GM10847 (cell line): Measurements from ENCODE around the gene DBI.

Experiments used
- POLR2A ChIP-seq: IDR thresholded peaks from 2 replicates; pipeline ENCODE4 v1.6.1; 2011; ENCODE audit not compliant: insufficient read length; ENCODE audit errors: extremely low read depth

DBI gene

GRCh38 chr2:119383410-119384140 is 16.8 kb downstream of the DBI start:
- no peak for TF ChIP-seq POLR2A

- TF ChIP-seq POLR2A, result no peak
Observed at GRCh38 chr2:119384971-119385370, 18.2 kb downstream of the DBI start.

GRCh38 chr2:119385466-119385865 is 18.7 kb downstream of the DBI start:
- TF ChIP-seq POLR2A, result no peak

GRCh38 chr2:119387381-119388129 is 20.8 kb downstream of the DBI start:
- TF ChIP-seq POLR2A, result no peak

- TF ChIP-seq POLR2A, result no peak
Observed at GRCh38 chr2:119389615-119390306, 23.0 kb downstream of the DBI start.

DNA sequence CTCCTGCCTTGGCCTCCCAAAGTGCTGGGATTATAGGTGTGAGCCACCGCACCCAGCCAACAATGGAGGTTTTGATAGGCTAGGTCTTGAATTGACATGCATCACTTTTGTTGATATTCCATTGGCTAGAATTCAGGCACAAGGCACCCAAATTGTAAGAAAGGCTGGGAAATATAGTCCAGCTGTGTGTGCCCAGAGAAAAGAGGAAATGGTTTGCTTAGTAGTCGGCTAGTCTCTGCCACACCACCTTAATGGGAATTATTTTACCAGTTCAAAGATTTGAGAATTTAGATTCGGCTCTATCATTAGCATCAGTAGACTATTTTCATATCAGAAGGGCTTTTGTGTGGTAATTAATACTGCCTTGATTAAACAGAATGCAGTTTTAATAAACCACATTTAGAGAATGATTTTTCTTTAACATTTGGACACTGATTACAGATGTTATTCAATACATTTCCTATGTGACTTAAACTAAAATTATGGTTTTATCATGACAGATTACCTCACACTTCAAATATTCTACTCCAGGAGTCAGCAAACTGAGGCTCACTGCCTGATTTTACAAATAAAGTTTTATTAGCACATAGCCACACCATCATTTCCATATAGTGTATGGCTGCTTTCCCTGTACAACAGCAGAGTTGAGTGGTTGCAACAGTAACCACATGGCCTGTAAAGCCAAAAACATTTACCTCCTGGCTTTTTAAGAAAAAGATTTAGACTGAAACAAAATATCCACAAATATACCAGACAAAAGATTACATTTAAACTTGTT is 27.4 kb downstream of the DBI start:
- no peak for TF ChIP-seq POLR2A

DNA sequence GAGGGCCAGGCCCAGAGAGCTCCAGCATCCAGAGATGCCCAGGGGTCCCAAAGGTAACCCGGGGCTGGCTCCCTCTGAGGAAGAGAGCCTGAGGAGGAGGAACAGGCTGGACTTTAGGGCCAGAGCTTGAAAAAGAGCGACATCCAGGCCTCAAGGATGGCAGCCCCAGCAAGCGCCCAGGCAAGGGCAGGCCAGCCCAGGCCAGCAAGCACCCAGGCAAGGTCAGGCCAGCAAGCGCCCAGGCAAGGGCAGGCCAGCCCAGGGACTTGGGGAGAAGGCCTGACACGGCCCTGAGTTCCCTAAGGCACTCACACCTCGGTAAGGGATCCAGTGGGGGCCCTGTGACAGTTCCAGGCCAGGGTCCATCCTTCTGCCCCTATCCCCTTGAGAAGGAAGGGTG is 30.4 kb downstream of the DBI start:
- no peak for TF ChIP-seq POLR2A

DNA sequence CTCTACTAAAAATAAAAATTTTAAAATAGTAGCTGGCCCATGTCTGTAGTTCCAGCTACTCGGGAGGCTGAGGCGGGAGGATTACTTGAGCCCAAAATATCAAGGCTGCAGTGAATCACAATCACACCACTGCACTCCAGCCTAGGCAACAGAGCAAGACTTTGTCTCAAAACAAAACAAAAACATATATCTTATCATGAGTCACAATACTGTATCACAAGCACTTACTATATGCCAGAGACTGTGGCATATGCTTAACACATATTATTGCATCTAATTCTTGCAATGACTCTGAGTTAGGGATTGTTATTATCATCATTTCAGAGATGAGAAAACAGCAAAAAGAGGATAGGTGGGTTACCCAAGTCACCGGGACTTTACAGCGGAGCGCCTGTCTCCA is 35.3 kb downstream of the DBI start:
- TF ChIP-seq POLR2A, result no peak

DNA sequence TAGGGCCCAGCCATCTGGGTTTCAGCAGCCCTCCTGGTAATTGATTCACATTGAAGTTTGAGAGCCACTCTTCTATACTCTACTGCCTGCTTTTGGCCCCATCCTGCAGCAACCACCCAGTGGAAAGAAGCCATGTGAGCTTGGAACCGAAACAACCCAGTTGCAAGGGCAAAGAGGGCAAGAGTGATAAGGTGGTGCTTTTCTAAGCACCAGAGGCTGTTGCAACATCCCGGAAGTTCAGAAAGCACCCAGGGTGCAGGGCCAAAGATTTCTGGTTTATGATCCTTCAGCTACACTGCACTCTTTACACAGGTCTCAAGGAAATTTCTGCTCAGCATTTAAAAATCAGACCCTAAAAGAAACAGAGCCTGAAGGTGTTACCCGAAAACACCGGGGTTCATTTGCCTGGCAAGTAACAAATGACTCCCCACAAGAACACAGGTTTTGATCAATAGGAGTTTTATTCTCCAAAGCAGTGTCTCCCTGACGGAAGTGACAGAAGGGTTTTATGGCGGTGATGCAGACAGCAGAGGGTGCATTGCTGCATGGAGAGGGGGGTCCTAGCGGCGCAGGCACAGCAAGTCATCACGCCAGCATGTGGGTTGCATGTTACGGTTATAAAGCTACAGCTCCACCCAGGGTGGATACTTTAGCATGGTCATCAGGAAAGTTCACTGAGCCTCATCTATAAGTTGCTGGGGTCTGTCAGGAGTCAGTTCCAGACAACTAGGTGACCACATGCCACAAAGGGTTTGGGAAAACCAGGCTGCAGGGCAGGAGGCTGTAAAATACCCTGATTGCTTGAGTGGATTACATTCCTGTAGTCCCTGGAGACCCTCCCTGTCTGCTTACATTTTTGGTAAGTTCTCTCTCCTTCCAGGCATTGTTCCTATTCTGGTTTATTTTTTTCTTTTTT is 36.1 kb downstream of the DBI start:
- TF ChIP-seq POLR2A, result no peak

DNA sequence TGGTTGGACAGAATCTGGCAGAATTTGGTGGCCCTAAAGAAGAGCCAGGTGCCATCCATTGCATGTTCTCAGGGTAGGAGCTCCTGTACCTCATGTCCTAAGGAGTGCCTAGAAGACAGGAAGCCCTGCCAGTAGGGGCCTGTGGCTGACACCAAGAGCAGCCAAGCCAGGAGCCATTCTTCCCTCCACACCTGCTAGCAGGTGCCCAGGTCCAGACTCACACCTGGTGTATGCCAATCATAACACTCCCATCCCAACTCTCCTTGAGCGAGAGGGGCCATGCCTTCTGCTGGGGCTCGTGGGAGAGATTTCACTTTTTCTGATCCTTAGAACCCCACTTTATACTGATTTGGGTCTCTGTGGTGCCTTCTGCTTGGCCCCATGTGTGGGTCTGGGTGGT is 38.4 kb downstream of the DBI start:
- no peak for TF ChIP-seq POLR2A

- TF ChIP-seq POLR2A, result no peak
Observed at GRCh38 chr2:119407430-119408220, 40.8 kb downstream of the DBI start.

DNA sequence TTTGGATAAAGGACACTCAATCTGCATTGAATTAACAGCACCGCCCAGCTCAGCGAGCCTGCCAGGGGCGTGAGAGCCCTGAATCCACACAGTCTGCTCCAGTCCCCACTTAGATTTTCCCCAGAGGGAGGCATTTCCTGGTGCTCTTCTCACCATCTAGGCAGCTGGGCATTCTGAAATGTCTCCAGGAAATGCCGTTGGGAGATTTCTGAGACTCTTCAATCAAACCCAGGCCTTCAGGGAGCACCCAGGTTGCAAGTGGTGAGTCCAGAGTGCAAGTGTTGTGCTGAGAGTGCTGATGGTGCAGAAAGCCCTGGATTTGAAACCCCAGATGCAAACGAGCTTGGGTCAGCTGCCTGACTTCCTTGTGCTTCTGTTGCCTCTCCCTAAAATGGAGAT is 41.4 kb downstream of the DBI start:
- no peak for TF ChIP-seq POLR2A

GRCh38 chr2:119409506-119409905 is 42.7 kb downstream of the DBI start:
- TF ChIP-seq POLR2A, result no peak

DNA sequence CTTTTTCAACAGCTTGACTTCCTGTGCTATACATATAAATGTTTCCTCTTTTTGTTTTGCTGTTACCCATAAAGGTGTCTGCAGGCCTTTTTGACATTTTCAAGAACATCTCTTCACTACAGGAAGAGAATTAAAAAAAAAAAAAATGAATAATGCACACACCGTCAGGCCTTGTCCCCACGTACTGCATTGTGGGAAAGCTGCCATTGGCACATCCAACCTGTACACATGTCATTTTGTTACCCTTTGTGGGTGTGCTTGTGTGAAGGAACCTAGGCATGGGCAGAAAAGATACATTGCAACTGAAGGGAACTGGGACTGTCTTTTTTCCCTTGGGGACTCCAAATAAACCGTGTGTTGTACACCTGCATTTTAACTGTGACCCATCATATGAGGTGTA is 48.1 kb downstream of the DBI start:
- TF ChIP-seq POLR2A, result no peak

GRCh38 chr2:119415630-119416029 is 48.9 kb downstream of the DBI start:
- no peak for TF ChIP-seq POLR2A
